ENCODE data around the gene ST3GAL3.

- TF ChIP-seq, protein P1, sequence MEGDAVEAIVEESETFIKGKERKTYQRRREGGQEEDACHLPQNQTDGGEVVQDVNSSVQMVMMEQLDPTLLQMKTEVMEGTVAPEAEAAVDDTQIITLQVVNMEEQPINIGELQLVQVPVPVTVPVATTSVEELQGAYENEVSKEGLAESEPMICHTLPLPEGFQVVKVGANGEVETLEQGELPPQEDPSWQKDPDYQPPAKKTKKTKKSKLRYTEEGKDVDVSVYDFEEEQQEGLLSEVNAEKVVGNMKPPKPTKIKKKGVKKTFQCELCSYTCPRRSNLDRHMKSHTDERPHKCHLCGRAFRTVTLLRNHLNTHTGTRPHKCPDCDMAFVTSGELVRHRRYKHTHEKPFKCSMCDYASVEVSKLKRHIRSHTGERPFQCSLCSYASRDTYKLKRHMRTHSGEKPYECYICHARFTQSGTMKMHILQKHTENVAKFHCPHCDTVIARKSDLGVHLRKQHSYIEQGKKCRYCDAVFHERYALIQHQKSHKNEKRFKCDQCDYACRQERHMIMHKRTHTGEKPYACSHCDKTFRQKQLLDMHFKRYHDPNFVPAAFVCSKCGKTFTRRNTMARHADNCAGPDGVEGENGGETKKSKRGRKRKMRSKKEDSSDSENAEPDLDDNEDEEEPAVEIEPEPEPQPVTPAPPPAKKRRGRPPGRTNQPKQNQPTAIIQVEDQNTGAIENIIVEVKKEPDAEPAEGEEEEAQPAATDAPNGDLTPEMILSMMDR (IDR thresholded peaks at IDR 0.05): no peak
- no peak for TF ChIP-seq POLR2A (IDR thresholded peaks at IDR 0.05)
Measured at GRCh38 chr1:43809097-43809673, 101.8 kb downstream of the ST3GAL3 start.

Data from right lobe of liver (tissue), 4 donors.